Activated gamma-delta T cell (primary cell): ENCODE data around the gene LBH.

ENCODE experiments used
- DNase-seq: peaks from one replicate; lab custom pipeline; 2025; lab: John Stamatoyannopoulos, UW

LBH gene

DNA sequence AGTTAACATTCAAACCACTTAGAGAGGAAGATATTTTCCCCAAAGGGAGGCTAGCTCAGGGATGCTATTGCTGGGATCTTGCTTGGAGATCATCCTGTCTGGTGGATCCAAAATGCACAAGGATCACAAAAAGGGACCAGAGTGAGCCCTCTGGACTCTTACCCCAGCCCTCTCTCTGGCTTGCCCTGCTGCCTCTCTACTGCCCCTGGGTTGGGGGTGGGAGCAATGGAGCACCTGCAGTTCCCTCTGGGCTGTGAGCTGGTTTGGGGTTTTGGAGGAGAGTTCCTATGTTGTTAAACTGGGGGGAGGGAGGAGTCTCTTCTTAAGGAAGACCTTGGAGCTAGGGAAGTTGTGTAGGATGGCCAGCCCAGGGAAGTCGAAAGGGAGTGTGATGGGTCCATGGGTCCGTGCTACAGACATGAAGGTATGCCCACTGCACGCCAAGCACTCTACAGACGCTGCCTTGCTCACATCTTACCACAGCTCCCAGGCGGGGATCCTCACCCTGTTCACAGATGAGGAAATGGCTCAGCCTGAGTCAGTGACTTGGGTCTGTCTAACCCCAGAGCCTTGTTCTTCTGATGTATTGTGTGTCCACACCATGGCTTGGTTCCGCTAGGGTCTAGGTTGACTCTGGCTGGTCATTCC is 3.8 kb downstream of the LBH start:
- DNase-seq: no peak

DNA sequence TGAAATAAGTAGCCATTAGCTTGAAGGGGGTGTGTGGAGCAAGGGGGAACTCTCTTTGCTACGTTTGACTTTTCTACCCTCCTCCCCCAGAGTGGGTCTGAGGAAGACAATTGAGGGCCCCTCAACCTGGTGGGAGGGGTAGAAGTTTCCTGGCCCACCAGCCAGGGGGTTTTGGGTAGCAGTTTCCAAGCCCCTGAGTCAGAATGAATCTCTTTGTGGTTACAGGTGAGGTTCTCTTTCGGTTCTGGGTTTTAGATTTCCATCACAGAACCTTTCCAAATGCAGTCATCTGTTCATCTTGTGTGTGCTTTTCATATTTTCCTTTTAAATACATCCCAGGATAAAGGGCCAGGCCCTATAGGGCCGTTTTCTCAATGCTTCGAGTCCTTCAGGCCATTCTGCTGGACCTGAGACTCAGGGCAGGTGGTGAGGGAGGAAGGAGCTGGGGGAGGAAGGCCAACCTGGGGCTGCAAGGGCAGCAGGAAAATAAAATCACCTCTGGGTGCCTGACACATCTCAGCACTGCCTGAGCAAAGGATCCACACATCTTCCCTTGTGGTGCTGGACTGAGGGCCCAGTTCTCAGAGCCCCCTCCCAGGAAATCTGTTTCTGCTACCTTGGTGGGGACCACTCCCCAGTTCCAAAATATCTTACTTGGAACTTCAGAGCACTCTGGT is 4.7 kb downstream of the LBH start:
- DNase-seq: no peak

GRCh38 chr2:30236591-30237238 is 5.4 kb downstream of the LBH start:
- no peak for DNase-seq

- DNase-seq: no peak
Measured at GRCh38 chr2:30237239-30237965, 6.1 kb downstream of the LBH start.

GRCh38 chr2:30237966-30238800 is 6.8 kb downstream of the LBH start:
- no peak for DNase-seq

DNA sequence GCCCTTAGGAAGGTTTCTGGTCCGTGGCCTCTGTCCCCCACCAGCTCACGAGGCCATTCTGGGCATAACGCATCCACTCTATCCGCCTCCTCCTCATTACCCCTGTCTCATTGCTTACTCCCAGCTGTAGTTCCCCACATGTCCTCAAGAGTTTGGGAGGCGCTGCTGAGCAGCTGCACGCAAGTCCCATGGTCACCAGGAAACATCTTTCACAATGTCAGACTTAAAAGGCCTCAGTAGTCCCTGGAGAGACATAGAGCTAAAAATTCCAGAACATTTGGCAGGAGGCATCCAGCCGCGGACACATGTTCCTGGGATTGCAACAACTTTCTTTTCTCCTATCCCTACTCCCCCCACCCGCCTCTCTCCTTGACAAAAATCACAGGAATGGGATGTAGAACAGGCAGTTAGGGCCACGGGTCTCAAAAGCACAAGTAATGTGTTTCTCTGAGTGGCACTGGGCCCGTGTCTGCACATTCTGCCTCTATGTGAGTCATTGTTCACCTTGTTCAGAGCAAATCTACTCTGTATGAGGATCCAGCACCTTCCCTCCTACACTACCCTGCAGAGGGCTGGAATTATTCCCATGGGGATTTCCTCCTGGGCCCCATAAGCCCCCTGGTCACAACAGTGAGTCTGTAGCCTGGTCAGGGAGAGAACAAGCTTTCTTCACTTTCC is 8.1 kb downstream of the LBH start:
- no peak for DNase-seq

DNA sequence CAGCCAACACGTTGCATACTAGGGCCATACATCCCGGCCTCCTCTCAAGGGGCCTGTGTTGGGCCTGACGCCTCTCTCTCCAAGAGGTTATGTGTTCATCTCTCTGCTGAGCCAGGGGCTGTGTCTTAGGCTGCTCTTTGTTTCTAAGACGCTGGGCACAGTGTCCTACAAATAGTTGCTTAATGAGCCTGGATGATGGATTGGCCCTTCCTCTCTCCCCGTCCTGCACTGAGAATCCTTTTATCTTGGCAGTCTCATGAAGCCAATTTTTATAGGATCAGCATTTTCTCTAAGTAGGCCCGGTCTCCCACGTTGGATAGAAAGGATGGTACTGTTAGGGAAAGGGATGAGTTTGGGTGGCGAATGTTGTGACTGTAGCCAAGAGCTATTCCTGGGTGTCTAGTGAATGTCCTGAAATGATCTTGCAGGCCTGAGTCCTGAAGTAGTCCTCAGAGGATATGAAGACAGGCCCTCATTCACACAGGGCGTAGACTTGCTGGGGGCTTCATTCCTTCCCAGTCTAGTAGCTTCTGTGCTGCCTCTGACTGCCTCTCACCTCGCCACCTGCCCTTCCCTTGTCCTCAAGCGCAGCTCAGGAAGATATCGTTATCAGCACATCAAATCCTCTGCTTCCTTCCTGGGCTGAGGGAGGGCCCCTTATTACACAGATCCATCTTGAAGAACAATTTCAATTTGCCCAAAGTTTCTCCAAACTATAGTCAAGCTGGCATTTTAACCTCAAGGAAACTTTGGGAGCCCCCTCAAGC is 8.8 kb downstream of the LBH start:
- DNase-seq: no peak

DNA sequence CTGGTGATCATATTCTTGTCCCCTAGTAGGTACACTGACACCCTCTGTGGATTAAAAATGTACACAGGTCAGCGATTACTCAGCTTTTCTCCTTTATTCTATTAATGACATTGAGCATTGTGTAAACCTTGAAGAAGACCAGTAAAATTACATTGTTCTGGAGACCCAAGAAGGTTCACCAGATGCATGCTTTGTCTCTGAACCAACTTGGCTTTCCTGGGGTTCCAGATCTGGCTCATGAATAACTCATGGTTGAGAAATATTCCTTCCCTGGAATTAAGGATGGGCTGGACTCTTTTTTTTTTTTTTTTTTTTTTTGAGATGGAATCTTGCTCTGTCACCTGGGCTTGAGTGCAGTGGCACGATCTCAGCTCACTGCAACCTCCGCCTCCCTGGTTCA is 11.9 kb downstream of the LBH start:
- no peak for DNase-seq

- DNase-seq: no peak
Measured at GRCh38 chr2:30245364-30245763, 14.0 kb downstream of the LBH start.

DNA sequence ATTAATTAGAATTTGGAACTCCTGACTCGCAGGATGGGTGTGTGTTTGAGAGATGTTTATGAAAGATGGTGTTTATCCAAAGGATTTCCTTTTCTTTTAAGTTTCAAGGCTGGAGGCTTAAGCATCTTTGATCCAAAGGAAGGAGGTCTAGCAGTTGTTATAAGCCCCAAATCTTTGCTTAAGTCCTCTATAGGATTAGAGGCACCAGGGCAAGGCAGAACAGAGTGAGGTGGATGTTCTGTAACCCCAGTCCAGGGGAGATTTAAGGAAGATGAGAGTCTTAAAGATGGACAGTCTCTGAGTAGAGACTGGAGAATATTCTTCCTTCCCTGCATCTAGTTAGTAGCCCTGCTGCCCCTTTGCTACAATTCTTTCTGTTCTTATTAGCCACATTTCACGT is 17.5 kb downstream of the LBH start:
- DNase-seq: no peak

DNA sequence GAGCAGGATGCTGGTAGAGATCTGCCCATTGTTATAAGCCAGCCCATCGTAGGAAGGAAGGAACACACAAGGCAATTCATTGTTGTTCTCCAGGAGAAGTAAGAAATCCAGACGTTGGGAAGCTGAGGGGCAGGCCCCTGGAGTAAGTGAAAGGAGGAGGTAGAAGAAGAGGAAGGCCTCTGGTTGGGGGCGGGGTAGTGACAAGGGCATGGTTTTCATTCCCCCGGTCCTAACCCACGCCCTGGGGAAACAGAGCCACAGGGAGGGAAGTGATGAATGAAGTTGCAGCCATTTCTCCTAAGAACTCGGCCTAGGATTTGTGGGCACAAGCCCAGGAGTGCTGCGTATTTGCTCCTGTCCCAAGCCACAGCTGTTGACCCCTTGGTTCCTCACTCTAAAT is 18.0 kb downstream of the LBH start:
- DNase-seq: no peak

GRCh38 chr2:30250421-30250820 is 19.1 kb downstream of the LBH start:
- DNase-seq: no peak

- DNase-seq: peak; percentile 20
Measured at GRCh38 chr2:30252723-30253701, 21.7 kb downstream of the LBH start.

DNA sequence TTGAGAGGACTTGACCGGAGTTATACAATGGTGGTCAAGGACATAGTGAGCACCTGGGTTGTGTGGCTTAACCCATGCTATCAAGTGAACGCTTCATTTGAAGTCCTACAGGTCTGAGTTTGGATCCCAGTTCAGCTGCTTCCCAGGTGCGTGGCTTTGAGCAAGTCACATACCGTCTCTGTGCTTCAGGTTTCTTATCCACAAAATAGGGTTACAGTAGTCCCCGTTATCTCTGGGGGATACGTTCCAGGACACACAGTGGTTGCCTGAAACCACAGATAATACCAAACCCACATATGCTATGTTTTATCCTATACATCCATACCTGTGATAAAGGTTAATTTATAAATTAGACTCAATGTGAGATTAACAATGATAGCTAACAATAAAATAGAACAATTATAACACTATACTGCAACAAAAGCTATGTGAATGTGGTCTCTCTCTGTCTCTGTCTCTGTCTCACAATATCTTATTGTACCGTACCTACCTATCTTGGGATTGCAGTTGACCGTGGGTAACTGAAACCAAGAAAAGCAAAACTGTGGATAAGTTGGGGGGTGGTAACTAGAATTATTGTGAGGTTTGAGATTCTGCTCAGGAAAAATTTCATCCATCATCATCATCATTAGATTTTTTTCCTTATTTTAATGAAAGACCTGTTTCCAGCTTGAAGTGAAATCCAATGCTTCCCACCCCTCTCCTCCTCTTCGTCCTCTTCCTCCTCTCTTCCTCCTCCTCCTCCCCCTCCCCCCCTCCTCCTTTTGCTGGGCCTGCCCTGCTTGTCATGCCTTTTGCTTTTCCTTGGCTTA is 22.7 kb downstream of the LBH start:
- DNase-seq: no peak

GRCh38 chr2:30254685-30255001 is 23.3 kb downstream of the LBH start:
- DNase-seq: no peak

DNA sequence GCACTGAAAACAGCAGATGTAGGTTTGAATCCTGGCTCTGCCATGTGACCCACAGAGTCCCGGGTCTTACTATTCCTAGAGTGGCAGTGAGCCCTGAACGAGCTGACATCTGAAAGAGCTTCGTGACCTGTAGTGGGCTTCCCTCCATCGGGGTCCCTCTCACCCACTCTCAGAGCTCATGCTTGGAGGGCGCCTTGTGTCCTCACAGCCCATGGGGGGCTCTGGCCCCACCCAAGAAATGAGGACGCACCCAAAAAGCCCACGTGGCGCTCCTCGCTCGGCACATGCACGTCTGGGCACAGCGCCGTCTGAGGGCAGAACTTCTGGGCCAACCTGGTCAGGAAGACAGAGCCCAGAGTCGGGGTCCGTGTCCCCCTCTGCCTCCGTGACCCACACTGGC is 23.7 kb downstream of the LBH start:
- DNase-seq: no peak

GRCh38 chr2:30255466-30256408 is 24.4 kb downstream of the LBH start:
- DNase-seq: no peak
